AG09319 (cell line): ENCODE results near the gene SCD5.

Source experiments
- DNase-seq: peaks from one replicate; pipeline ENCODE4 v3.0.0-alpha.2; 2010; ENCODE audit warnings: low read depth; ENCODE audit errors: extremely low read depth
- TF ChIP-seq, protein P1 (sequence below): IDR thresholded peaks from 2 replicates; pipeline ENCODE4 v1.5.1; 2011; ENCODE audit warnings: low read depth, mild to moderate bottlenecking, inconsistent platforms, low read length, moderate library complexity

Gene SCD5

DNA sequence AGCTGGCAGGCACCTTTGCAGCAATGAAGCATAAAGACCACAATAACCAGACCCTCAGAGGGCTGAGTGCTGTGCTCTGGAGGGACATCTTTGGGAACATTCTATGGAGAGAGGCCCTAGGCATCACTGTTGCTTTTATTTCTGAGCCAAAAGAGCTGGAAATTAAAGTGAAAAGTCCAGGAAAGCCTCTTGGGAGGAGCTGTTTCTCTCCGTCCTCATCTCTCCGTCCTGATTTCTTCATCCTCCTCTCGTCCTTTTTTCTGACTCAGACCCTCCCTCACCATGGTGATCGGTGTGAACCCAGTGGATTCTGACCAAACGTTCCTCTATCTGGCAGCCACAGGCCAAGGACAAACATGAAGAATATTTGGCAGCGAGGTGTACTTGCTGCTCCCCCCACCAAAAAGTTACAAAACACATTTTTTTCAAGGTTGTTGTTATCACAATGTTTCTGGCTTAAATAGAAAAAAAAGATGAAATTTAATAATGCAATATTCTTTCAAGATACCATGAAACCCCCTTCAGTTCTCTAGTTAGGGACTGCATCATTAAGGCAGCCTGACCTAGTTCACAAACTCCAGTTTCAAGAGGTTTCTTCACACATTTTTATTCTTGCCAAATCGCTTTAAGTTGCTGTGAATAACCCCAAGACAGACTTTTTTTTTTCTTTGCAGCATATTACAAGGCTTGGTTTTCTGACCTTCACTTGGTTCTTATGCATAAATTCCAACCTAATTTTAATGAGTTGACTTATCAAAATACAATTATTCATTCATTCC lies 80.2 kb downstream of the SCD5 start:
- DNase-seq, result no peak
- TF ChIP-seq, protein P1, sequence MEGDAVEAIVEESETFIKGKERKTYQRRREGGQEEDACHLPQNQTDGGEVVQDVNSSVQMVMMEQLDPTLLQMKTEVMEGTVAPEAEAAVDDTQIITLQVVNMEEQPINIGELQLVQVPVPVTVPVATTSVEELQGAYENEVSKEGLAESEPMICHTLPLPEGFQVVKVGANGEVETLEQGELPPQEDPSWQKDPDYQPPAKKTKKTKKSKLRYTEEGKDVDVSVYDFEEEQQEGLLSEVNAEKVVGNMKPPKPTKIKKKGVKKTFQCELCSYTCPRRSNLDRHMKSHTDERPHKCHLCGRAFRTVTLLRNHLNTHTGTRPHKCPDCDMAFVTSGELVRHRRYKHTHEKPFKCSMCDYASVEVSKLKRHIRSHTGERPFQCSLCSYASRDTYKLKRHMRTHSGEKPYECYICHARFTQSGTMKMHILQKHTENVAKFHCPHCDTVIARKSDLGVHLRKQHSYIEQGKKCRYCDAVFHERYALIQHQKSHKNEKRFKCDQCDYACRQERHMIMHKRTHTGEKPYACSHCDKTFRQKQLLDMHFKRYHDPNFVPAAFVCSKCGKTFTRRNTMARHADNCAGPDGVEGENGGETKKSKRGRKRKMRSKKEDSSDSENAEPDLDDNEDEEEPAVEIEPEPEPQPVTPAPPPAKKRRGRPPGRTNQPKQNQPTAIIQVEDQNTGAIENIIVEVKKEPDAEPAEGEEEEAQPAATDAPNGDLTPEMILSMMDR, result no peak

DNA sequence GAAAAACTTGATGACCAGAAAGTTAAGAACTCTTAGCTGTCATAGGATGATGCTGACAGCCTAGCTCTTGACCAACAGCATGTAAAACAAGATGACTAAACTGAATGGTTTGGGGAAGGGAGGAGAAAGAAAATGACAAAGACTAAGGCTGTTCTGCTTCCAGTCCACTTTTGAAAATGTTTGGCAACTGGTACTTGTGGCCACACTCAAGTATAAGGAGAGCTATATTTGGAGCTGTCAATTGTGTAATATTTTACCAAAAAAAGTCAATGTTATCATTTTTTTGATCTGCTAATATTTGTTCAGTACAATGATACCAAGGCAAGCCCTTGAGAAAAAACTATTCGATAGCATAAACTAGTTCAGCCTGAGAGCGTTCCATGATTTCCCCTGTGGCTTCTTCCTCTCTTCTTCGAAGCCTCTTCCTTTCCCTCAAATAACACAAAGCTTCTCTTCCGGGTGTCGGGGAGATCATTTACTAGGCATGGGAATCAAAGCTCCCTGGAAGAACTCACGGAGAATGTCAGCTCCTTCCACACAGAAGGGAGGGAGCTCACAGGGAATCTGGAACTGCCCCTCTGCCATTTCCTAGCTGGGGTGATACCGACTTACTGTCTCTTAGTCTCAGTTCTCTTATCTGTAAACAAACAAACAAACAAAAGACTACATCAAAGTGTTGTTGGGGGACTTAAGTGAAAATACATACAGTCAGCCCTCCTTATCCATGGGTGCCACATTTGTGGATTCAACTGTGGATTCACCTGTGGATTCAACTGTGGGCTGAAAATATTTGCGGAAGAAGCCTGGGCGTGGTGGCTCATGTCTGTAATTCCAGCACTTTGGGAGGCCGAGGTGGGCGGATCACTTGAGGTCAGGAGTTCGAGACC lies 82.6 kb downstream of the SCD5 start:
- DNase-seq, result no peak
- TF ChIP-seq, protein P1, result no peak

DNA sequence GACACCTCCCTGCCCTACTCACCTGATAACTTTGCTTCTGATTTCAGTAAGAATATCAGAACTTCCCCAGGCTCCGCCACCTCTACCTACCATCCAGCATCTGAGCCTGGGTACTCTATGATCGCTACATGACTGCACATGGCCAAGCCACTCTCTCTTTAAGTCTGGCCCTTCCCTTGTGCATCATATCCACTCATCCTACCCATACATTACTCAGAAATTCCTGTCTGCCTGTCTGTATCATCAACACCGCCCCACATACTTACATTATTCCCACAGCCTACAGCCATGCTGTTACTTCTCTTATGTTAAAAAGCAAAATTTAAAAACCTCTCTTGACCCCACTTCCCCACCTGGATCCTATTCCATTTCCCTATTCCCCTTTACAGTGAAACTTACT lies 84.7 kb downstream of the SCD5 start:
- DNase-seq, result no peak
- TF ChIP-seq, protein P1, result no peak

DNA sequence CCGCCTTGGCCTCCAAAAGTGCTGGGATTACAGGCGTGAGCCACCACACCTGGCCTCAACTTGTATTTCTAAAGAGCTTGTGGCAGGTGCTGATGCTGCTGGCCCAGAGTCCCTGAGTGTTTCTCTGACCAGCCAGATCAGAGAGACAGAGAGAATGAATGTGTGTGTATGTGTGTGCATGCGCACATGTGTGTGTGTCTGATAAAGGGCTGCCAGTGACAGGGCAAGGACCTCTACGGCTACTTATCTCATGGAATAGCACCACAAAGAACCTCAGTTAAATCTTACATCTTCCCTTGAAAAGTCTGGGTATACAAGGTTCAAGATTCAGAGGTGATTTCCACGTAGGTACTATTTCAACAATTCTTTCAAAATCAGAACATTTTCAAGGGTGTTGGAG lies 86.0 kb downstream of the SCD5 start:
- TF ChIP-seq, protein P1, result no peak
- no peak for DNase-seq

DNA sequence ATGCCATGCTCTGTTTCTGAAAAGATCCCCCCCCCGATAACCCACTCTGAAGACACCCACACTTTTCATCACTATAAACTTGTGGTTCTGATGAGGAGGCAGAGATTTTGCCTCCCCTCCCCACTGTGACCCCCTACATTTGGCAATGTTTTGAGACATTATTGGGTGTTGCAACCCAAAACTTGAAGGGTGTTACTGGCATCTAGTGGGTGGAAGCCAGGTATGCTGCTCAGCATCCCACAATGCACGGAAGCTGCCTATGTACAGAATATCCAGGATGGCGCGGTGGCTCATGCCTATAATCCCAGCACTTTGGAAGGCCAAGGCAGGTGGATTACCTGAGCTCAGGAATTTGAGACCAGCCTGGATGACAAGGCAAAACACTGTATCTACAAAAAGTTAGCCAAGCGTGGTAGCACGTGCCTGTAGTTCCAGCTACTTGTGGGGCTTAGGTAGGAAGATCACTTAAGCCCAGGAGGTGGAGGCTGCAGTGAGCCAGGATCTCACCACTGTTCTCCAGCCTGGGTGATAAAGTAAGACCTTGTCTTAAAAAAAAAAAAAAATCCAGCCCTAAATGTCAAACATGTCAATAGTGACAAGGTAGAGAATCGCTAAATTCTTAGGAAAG lies 87.3 kb downstream of the SCD5 start:
- TF ChIP-seq, protein P1, result no peak
- no peak for DNase-seq

DNA sequence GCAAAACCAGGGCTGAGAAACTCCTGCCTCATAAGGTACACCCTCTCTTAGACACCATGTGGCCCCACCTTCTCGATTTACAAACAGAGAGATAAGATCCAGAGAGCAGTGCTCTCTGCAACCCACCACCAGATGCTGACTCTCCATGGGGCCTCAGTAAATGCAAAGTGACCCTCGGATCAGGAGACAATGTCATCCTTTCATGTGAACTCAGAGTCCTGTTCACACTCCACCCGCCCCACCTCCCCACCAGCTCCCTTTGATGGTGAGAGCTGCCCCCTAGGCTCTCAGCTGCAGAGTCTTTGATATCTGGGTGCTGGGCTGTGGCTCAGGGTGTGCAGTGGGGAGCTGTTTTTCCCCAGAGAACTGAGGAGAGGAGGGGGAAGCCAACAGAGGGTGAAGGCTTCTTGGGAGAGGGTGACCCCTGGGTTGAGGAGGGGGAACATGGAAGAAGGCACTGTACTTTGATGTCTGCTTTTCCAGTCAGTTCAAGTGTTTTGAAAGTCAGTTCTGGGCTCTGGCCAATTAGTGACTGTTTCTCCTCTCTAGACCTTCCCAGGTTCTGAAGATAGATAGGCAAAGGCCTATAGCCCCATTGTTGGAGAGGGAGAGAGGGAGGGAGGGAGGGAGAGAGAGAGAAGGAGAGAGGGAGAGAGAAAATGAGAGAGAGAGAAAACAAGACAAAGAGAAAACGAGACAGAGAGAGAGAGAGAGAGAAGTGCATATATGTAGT lies 88.2 kb downstream of the SCD5 start:
- TF ChIP-seq, protein P1, result no peak

More for the DNA sequence above, 88.2 kb downstream of the SCD5 start:
- no peak for DNase-seq
